Loucy (cell line): Measurements from ENCODE around the gene PC.
A peak's percentile ranks its signal among the peaks of the same experiment; 100 is the strongest.

Experiments used
- H2AFZ ChIP-seq: fragments of 200-600 bp; sonication (generic); 2 replicates; pipeline ENCODE4 v1.6.0; 2016; ENCODE audit warnings: antibody characterized with exemption, mild to moderate bottlenecking, low read length, moderate library complexity
- H3F3A ChIP-seq: fragments of 200-600 bp; 2 replicates; pipeline ENCODE4 v1.6.0; 2016; ENCODE audit warnings: antibody characterized with exemption, low read depth, mild to moderate bottlenecking
- H3K27me3 ChIP-seq: fragments of 200-600 bp; sonication (generic); 2 replicates; pipeline ENCODE4 v1.6.1; 2014; ENCODE audit warnings: low read length, mild to moderate bottlenecking; ENCODE audit not compliant: insufficient read depth, poor library complexity, severe bottlenecking
- H3K36me3 ChIP-seq: fragments of 200-600 bp; sonication (generic); 2 replicates; pipeline ENCODE4 v1.6.1; 2016; ENCODE audit warnings: low read length; ENCODE audit not compliant: insufficient read depth
- H3K4me1 ChIP-seq: fragments of 200-600 bp; sonication (generic); 2 replicates; pipeline ENCODE4 v1.5.1; 2014; ENCODE audit warnings: low read length, mild to moderate bottlenecking; ENCODE audit not compliant: insufficient read depth, poor library complexity, severe bottlenecking
- H3K4me2 ChIP-seq: fragments of 200-600 bp; sonication (generic); 2 replicates; pipeline ENCODE4 v1.6.0; 2014; ENCODE audit warnings: antibody characterized with exemption, low read length, low read depth, mild to moderate bottlenecking; ENCODE audit not compliant: poor library complexity, severe bottlenecking
- H3K4me3 ChIP-seq: fragments of 200-600 bp; sonication (generic); 2 replicates; pipeline ENCODE4 v1.5.1; 2014; ENCODE audit warnings: low read length, mild to moderate bottlenecking, mixed read lengths; ENCODE audit not compliant: poor library complexity, severe bottlenecking
- H3K79me2 ChIP-seq: fragments of 200-600 bp; sonication (generic); 2 replicates; pipeline ENCODE4 v1.6.1; 2014; ENCODE audit warnings: low read length; ENCODE audit not compliant: insufficient read depth
- H3K9ac ChIP-seq: fragments of 200-600 bp; sonication (generic); 2 replicates; pipeline ENCODE4 v1.6.0; 2014; ENCODE audit warnings: mild to moderate bottlenecking, low read depth, low read length, moderate library complexity; ENCODE audit not compliant: poor library complexity, severe bottlenecking
- H3K9me2 ChIP-seq: fragments of 200-600 bp; sonication (generic); replicated peaks from 2 replicates; pipeline ENCODE4 v1.6.1; 2016; ENCODE audit warnings: low read depth, low read length, mixed read lengths
- H3K9me3 ChIP-seq: fragments of 200-600 bp; sonication (generic); 2 replicates; pipeline ENCODE4 v1.6.1; 2014; ENCODE audit warnings: mild to moderate bottlenecking, antibody characterized with exemption, low read length, low read depth; ENCODE audit not compliant: insufficient read depth
- H4K20me1 ChIP-seq: fragments of 200-600 bp; sonication (generic); 2 replicates; pipeline ENCODE4 v1.6.0; 2014; ENCODE audit warnings: antibody characterized with exemption, low read length, mild to moderate bottlenecking; ENCODE audit not compliant: insufficient read depth, poor library complexity, severe bottlenecking
- CTCF ChIP-seq: fragments of 200-600 bp; sonication (generic); conservative IDR thresholded peaks from 2 replicates; pipeline ENCODE4 v1.5.1; 2014; ENCODE audit warnings: mild to moderate bottlenecking, antibody characterized with exemption, low read length
- EZH2phosphoT487 ChIP-seq: fragments of 200-600 bp; IDR thresholded peaks from 2 replicates; pipeline ENCODE4 v1.6.1; 2018; ENCODE audit warnings: antibody characterized with exemption, mild to moderate bottlenecking, moderate library complexity, borderline replicate concordance

The PC gene

GRCh38 chr11:66879583-66879982 lies 78.6 kb downstream of the PC start:
- no peaks in the 10 kb centered on the region for H3K79me2 ChIP-seq
- H4K20me1 ChIP-seq: no peaks in the 10 kb centered on the region
- no peaks in the 10 kb centered on the region for H3K9me3 ChIP-seq
- peak overlapping the region; percentile 54 for H3K9ac ChIP-seq
- 0 out of 2 replicates have a peak, but pooled peaks cover 3% of the 10 kb centered on the region for H3F3A ChIP-seq
- H2AFZ ChIP-seq: no peak overlapping the region
- no peaks in the 10 kb centered on the region for H3K36me3 ChIP-seq
- no peak overlapping the region for H3K4me3 ChIP-seq
- TF ChIP-seq CTCF (no peak), EZH2phosphoT487 (no peak)
- H3K4me2 ChIP-seq: peak overlapping the region; percentile 72
- H3K9me2 ChIP-seq: no peaks in the 10 kb centered on the region
- peaks cover 28% of the 10 kb centered on the region for H3K4me1 ChIP-seq
- no peaks in the 10 kb centered on the region for H3K27me3 ChIP-seq

- Histone ChIP-seq H2AFZ (no peak overlapping the region), H3F3A (0 out of 2 replicates have a peak, but pooled peaks cover 3% of the 10 kb centered on the region)
Observed at GRCh38 chr11:66879000-66879399, 79.2 kb downstream of the PC start.

GRCh38 chr11:66878474-66878873 lies 79.7 kb downstream of the PC start:
- Histone ChIP-seq H3K79me2 (no peaks in the 10 kb centered on the region), H3F3A (0 out of 2 replicates have a peak, but pooled peaks cover 3% of the 10 kb centered on the region), H3K27me3 (no peaks in the 10 kb centered on the region), H4K20me1 (no peaks in the 10 kb centered on the region), H3K4me3 (no peak overlapping the region), H2AFZ (no peak overlapping the region), H3K36me3 (no peaks in the 10 kb centered on the region), H3K9ac (no peak overlapping the region), H3K9me2 (no peaks in the 10 kb centered on the region), H3K4me2 (no peak overlapping the region), H3K4me1 (peaks cover 28% of the 10 kb centered on the region), H3K9me3 (no peaks in the 10 kb centered on the region)
- TF ChIP-seq CTCF: no peak
- TF ChIP-seq EZH2phosphoT487: no peak

More at GRCh38 chr11:66879000-66879399, 79.2 kb downstream of the PC start:
- Histone ChIP-seq H3K9me2 (no peaks in the 10 kb centered on the region), H3K27me3 (no peaks in the 10 kb centered on the region), H3K9me3 (no peaks in the 10 kb centered on the region), H3K4me3 (no peak overlapping the region), H3K79me2 (no peaks in the 10 kb centered on the region), H3K4me2 (no peak overlapping the region), H4K20me1 (no peaks in the 10 kb centered on the region), H3K36me3 (no peaks in the 10 kb centered on the region), H3K4me1 (peaks cover 28% of the 10 kb centered on the region), H3K9ac (no peak overlapping the region)
- TF ChIP-seq EZH2phosphoT487: no peak
- TF ChIP-seq CTCF: no peak
